NOMO-1 (cell line): ENCODE measurements around the gene CALHM1.
"Not testable (repeated sequence)": the region's sequence is repeated elsewhere in the genome, so short reads cannot be mapped to it uniquely, and the experiment has no call there.

Experiments
- DNase-seq, 2 experiments: peaks; one replicate each; lab custom pipeline; 2025; ENCODE audit not compliant: unreplicated experiment in 2 of 2; lab: John Stamatoyannopoulos, UW

CALHM1 gene

GRCh38 chr10:103433858-103434257 lies 24.8 kb downstream of the CALHM1 start:
- no peak for DNase-seq

- DNase-seq = no peak
Observed at GRCh38 chr10:103431902-103432301, 26.8 kb downstream of the CALHM1 start.

- DNase-seq = no peak
Observed at GRCh38 chr10:103429647-103430046, 29.1 kb downstream of the CALHM1 start.

GRCh38 chr10:103428989-103429643 lies 29.6 kb downstream of the CALHM1 start:
- no peak for DNase-seq

GRCh38 chr10:103427866-103428265 lies 30.8 kb downstream of the CALHM1 start:
- DNase-seq = no peak

GRCh38 chr10:103423748-103424147 lies 35.0 kb downstream of the CALHM1 start:
- DNase-seq = no peak

GRCh38 chr10:103419101-103419500 lies 39.6 kb downstream of the CALHM1 start:
- no peak for DNase-seq

- DNase-seq = no peak
Observed at GRCh38 chr10:103417601-103418000, 41.1 kb downstream of the CALHM1 start.

GRCh38 chr10:103417148-103417469 lies 41.6 kb downstream of the CALHM1 start:
- DNase-seq = not testable (repeated sequence)

GRCh38 chr10:103416436-103417147 lies 42.1 kb downstream of the CALHM1 start:
- peak in 1 of 2 experiments; percentile 35 for DNase-seq

- no peak for DNase-seq
Observed at GRCh38 chr10:103415581-103415980, 43.1 kb downstream of the CALHM1 start.

GRCh38 chr10:103413564-103413963 lies 45.1 kb downstream of the CALHM1 start:
- DNase-seq = no peak
